Kidney epithelial cell (primary cell): ENCODE measurements around the gene STAMBP. TPM values are rescaled to one million over a fixed set of nuclear protein-coding genes. Genes with fewer than 3 reads are reported as not detected.
"Not testable (repeated sequence)": the region's sequence is repeated elsewhere in the genome, so short reads cannot be mapped to it uniquely, and the experiment has no call there.

Experiments
- DNase-seq: peaks from one replicate; pipeline ENCODE4 v3.0.0-alpha.2; 2010; ENCODE audit warnings: low read depth
- H3K27me3 ChIP-seq: 2 replicates; pipeline ENCODE4 v1.6.0; 2011; ENCODE audit warnings: low read length; ENCODE audit not compliant: control insufficient read depth, insufficient read depth
- H3K36me3 ChIP-seq: 2 replicates; pipeline ENCODE4 v1.5.1; 2011; ENCODE audit warnings: low read length; ENCODE audit not compliant: control insufficient read depth, insufficient read depth
- H3K4me3 ChIP-seq: 2 replicates; pipeline ENCODE4 v1.5.1; 2011; ENCODE audit warnings: low read depth, mild to moderate bottlenecking, control low read depth, low read length
- total RNA-seq: library from RNA; depleted of rRNA; stranded (reverse); fragments of >200 nt; gene quantifications from 2 replicates; pipeline ENCODE4 v1.2.3, GENCODE V29; 2015
- TF ChIP-seq, protein P1 (sequence below): IDR thresholded peaks from 2 replicates; pipeline ENCODE4 v1.5.1; 2011; ENCODE audit warnings: mild to moderate bottlenecking, moderate library complexity, low read length, control low read depth, inconsistent platforms; ENCODE audit not compliant: insufficient read depth, poor library complexity, severe bottlenecking

Gene STAMBP
- total RNA-seq, 1 donor from 2014 or later = 42.5 TPM

- DNase-seq = no peak
- Histone ChIP-seq H3K4me3 (no peak overlapping the region), H3K36me3 (no peaks in the 10 kb centered on the region), H3K27me3 (no peaks in the 10 kb centered on the region)
- TF ChIP-seq, protein P1, sequence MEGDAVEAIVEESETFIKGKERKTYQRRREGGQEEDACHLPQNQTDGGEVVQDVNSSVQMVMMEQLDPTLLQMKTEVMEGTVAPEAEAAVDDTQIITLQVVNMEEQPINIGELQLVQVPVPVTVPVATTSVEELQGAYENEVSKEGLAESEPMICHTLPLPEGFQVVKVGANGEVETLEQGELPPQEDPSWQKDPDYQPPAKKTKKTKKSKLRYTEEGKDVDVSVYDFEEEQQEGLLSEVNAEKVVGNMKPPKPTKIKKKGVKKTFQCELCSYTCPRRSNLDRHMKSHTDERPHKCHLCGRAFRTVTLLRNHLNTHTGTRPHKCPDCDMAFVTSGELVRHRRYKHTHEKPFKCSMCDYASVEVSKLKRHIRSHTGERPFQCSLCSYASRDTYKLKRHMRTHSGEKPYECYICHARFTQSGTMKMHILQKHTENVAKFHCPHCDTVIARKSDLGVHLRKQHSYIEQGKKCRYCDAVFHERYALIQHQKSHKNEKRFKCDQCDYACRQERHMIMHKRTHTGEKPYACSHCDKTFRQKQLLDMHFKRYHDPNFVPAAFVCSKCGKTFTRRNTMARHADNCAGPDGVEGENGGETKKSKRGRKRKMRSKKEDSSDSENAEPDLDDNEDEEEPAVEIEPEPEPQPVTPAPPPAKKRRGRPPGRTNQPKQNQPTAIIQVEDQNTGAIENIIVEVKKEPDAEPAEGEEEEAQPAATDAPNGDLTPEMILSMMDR = no peak
Measured at GRCh38 chr2:73886357-73886756, 57.6 kb downstream of the STAMBP start.

DNA sequence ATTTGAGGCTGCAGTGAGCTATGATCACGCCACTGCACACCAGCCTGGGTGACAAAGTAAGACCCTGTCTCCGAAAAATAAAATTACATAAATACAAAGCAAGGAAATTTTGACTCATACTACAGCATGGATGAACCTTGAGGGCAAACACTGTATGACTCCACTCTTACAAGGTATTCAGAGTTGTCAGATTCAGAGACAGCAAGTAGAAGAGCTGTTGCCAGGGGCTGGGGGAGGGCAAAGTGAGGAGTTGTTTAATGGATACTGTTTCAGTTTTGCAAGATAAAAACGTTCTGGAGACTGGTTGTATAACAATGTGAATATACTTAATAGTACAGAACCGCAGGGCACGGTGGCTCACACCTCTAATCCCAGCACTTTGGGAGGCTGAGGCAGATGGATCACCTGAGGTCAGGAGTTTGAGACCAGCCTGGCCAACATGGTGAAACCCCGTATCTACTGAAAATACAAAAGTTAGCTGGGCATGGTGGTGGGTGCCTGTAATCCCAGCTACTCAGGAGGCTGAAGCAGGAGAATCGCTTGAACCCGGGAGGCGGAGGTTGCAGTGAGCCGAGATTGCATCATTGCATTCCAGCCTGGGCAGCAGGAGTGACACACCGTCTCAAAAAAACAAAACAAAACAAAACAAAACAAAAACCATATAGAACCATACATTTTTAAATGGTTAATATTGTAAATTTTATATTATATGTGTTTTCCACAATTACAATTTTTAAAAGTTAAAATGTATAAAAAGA lies 59.0 kb downstream of the STAMBP start:
- not testable (repeated sequence) for H3K27me3 ChIP-seq, DNase-seq, H3K4me3 ChIP-seq, H3K36me3 ChIP-seq

GRCh38 chr2:73888388-73888787 lies 59.6 kb downstream of the STAMBP start:
- no peak for DNase-seq
- TF ChIP-seq, protein P1 = no peak
- H3K27me3 ChIP-seq = no peaks in the 10 kb centered on the region
- H3K4me3 ChIP-seq = no peak overlapping the region
- H3K36me3 ChIP-seq = no peaks in the 10 kb centered on the region

DNA sequence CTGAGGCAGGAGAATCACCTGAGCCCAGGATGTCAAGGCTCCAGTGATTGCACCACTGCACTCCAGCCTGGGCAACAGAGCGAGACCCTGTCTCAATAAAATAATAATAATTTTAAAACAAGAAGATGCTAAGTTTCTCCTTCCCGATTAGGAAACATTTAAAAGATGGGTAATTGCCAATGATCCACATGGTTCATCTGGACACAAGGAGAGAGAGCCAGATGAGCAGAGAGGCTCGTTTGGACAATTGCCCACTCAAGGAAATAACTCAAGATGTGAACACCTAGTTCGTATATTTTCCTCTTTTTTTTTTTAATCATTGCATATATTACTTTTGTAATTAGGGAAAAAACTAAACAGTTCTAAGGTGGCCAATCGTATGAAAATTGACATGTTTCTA lies 60.4 kb downstream of the STAMBP start:
- TF ChIP-seq, protein P1 = no peak
- DNase-seq = no peak
- no peak overlapping the region for H3K4me3 ChIP-seq
- H3K36me3 ChIP-seq = no peaks in the 10 kb centered on the region
- H3K27me3 ChIP-seq = no peaks in the 10 kb centered on the region

- no peak overlapping the region for H3K4me3 ChIP-seq
- no peaks in the 10 kb centered on the region for H3K36me3 ChIP-seq
- DNase-seq = no peak
- TF ChIP-seq, protein P1 = no peak
- no peaks in the 10 kb centered on the region for H3K27me3 ChIP-seq
Measured at GRCh38 chr2:73890301-73891092, 61.7 kb downstream of the STAMBP start.

DNA sequence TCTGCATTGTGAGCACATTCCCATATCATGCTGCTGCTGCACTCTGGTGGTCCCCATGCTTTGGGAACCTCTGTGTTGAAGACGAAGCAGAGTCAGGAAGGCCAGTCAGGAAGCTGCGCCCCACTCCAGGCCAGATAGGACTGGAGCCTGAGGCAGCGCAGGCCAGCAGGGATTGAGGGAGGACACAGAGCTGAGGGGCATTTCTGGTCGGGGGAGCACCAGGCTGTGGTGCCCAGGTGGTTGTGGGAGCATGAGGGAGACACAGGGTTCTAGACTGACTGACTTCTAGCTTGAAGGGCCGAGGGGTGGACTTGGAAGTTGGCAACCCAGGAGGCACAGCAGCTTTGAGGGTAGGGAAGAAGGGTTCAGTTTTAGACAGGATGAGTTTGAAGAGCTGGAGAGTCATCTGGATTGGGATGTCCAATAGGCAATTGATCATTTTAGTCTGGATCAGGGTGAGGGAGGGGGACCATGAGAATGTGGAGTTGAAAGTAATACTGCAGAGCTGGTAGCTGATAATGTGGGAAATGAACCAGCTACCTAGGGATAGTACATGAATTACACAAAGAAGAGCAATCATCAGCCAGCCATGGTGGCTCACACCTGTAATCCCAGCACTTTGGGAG lies 62.6 kb downstream of the STAMBP start:
- no peaks in the 10 kb centered on the region for H3K36me3 ChIP-seq
- TF ChIP-seq, protein P1 = no peak
- H3K27me3 ChIP-seq = no peaks in the 10 kb centered on the region

More for the DNA sequence above, 62.6 kb downstream of the STAMBP start:
- no peak overlapping the region for H3K4me3 ChIP-seq
- DNase-seq = no peak
